ENCODE measurements around the gene CENPP.

The CENPP gene

DNA sequence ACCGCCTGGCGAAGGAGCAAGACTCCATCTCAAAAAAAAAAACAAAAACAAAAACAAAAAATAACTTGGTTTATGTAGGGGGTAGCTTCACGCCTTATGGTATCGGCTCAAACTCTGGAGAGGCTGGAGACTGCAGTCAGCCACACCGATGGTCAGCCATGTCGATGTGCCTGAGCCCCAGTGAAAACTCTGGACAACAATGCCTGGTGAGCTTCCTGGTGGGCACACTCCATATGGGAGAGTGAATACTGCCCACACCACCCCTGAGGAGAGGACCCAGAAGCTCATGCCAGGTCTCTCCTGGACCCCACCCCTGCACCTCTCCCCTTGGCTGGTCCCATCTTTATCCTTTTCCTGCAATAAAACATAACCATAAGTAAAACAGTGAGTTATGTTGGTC, 324.5 kb downstream of the CENPP start:
- Histone ChIP-seq H3K4me3 (ENCODE audit: low read depth, low read length) (no peak overlapping the region), H3K4me1 (ENCODE audit: control insufficient read depth, insufficient read depth, low read length) (no peaks in the 10 kb centered on the region), H3K27ac (ENCODE audit: low read depth, low read length) (no peak overlapping the region), H3K9ac (ENCODE audit: low read length) (no peak overlapping the region), H3K9me3 (ENCODE audit: control insufficient read depth, insufficient read depth, low read depth, low read length) (no peaks in the 10 kb centered on the region), H3K36me3 (ENCODE audit: control insufficient read depth, insufficient read depth, low read length) (peaks cover 57% of the 10 kb centered on the region), H3K27me3 (ENCODE audit: control insufficient read depth, insufficient read depth, low read length) (no peaks in the 10 kb centered on the region)

DNA sequence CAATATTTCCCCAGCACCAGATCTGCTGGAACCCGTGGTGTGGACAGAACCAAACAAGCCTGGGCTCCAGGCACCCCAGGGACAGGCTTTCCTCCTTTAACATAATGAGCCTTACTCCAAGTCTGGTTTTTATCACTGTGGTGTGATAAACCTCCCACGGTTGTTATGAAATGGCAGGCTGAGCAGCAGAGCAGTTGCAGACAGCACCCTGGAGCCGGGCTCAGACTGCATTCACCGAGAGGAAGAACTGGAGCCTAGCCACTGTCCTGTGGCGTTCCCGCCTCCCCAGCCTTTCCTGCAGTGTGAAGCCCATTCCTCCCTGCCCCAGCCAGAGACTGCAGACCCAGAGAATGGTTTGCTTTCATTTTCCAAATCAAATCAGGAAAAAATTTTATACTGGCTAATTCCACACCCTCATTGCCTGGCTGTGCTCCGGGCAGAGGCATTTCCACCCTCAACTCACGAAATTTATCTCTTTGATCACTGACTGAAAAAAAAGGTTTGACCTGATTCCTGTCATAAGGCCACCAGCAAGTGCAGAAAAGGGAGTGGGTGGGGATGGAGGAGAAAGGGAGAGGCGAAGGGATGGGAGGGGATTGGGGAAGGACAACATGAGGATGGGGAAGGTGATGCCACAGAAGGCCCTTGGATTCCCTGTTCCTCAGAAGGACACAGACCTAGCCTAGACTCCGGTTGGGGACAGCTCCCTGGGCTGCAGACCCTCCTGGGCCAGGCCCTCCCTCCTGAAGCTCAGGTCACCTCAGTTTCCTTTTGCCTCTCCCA, 325.3 kb downstream of the CENPP start:
- no peak overlapping the region for H3K27ac ChIP-seq (ENCODE audit: low read depth, low read length)

DNA sequence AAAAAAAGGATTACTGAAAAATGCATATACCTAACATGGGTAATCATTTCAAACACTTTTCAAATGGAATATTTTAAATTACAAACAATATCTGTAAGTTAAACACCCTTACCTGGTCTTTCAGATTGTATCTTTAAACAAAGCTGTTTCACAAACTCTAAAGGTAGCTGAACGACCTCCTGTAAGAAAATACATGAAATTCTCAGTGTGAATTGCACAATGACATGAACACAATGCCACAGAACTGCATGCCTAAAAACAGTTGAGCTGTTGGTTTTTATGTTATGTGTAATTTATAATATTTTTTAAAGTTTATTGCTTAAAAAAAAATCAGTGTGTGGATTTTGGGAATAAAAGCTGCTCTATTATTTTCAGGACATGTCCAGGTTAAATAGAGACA, 326.7 kb downstream of the CENPP start:
- no peaks in the 10 kb centered on the region for H3K27me3 ChIP-seq (ENCODE audit: control insufficient read depth, insufficient read depth, low read length)
- no peak overlapping the region for H3K27ac ChIP-seq (ENCODE audit: low read depth, low read length)
- H3K4me3 ChIP-seq (ENCODE audit: low read depth, low read length), result no peak overlapping the region
- H3K36me3 ChIP-seq (ENCODE audit: control insufficient read depth, insufficient read depth, low read length), result peaks cover 59% of the 10 kb centered on the region
- H3K9ac ChIP-seq (ENCODE audit: low read length), result no peak overlapping the region
- H3K9me3 ChIP-seq (ENCODE audit: control insufficient read depth, insufficient read depth, low read depth, low read length), result no peaks in the 10 kb centered on the region
- no peaks in the 10 kb centered on the region for H3K4me1 ChIP-seq (ENCODE audit: control insufficient read depth, insufficient read depth, low read length)

More for the DNA sequence above, 325.3 kb downstream of the CENPP start:
- H3K4me3 ChIP-seq (ENCODE audit: low read depth, low read length), result no peak overlapping the region
- peaks cover 59% of the 10 kb centered on the region for H3K36me3 ChIP-seq (ENCODE audit: control insufficient read depth, insufficient read depth, low read length)
- H3K4me1 ChIP-seq (ENCODE audit: control insufficient read depth, insufficient read depth, low read length), result no peaks in the 10 kb centered on the region
- H3K9me3 ChIP-seq (ENCODE audit: control insufficient read depth, insufficient read depth, low read depth, low read length), result no peaks in the 10 kb centered on the region
- no peaks in the 10 kb centered on the region for H3K27me3 ChIP-seq (ENCODE audit: control insufficient read depth, insufficient read depth, low read length)
- no peak overlapping the region for H3K9ac ChIP-seq (ENCODE audit: low read length)

DNA sequence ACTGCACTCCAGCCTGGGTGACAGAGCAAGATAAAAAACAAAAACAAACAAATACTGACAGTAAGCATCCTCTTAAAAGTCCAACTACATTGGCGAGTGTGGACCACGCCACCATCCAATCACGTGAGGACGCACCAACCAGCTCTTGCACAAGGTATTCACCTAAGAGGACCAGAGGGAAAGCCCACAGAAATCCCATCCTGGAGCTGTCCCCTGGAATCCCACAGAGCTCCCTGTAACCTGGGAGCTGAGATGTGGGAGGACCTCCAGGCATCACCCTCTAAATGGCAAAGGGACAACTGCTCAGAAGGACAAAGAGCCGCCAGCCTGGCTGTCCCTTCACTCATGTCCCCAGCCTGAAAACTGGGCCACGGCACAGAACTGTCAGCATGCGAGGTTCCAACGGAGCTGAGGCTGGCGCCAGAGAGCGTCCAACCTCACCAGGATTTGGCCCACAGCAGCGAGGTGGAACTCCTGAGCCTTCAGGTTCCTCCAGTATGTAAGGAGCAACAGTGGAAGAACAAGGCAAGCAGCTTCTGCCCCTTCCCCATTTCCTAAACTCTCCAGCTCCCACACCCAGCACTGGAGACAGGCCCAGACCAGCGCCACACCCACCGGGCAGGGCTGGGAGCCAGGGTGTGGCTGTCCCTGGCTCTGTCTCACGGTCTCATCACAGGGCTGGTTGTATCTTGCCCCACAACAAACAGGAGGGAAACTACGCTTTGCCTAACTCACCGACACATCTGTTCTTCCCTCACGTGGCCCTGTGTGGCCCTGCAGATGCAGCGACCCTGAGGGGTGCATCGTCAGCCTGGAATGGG, 328.9 kb downstream of the CENPP start:
- no peak overlapping the region for H3K27ac ChIP-seq (ENCODE audit: low read depth, low read length)
- no peaks in the 10 kb centered on the region for H3K27me3 ChIP-seq (ENCODE audit: control insufficient read depth, insufficient read depth, low read length)
- H3K9ac ChIP-seq (ENCODE audit: low read length), result no peak overlapping the region
- H3K36me3 ChIP-seq (ENCODE audit: control insufficient read depth, insufficient read depth, low read length), result peaks cover 46% of the 10 kb centered on the region
- peaks cover 4% of the 10 kb centered on the region; the same call in 1 of the 2 replicates for H3K4me1 ChIP-seq (ENCODE audit: control insufficient read depth, insufficient read depth, low read length)
- H3K9me3 ChIP-seq (ENCODE audit: control insufficient read depth, insufficient read depth, low read depth, low read length), result no peaks in the 10 kb centered on the region
- H3K4me3 ChIP-seq (ENCODE audit: low read depth, low read length), result no peak overlapping the region

DNA sequence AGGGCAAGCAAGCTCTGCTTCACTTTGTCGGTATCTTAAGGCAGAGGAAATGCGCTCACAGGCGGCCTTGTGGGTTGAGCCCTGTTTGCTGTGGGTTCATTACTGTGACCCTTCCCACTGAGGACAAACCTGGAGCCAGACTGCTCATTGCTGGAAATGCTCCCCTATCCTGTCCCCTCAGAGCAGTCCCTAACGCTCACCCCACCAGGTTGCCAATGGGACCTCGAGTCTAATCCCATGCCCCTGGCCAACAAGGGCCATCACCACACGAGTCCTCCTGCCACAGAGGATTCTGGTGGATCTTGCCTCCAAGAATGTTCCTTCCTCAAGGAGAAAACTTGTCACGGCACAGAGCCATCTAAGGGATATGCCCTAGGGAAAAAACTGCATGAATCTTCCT, 329.6 kb downstream of the CENPP start:
- peaks cover 44% of the 10 kb centered on the region for H3K36me3 ChIP-seq (ENCODE audit: control insufficient read depth, insufficient read depth, low read length)
- H3K27ac ChIP-seq (ENCODE audit: low read depth, low read length), result no peak overlapping the region
- H3K9me3 ChIP-seq (ENCODE audit: control insufficient read depth, insufficient read depth, low read depth, low read length), result no peaks in the 10 kb centered on the region
- no peak overlapping the region for H3K4me3 ChIP-seq (ENCODE audit: low read depth, low read length)
- H3K9ac ChIP-seq (ENCODE audit: low read length), result no peak overlapping the region
- no peaks in the 10 kb centered on the region for H3K27me3 ChIP-seq (ENCODE audit: control insufficient read depth, insufficient read depth, low read length)
- peaks cover 10% of the 10 kb centered on the region; the same call in 1 of the 2 replicates for H3K4me1 ChIP-seq (ENCODE audit: control insufficient read depth, insufficient read depth, low read length)

DNA sequence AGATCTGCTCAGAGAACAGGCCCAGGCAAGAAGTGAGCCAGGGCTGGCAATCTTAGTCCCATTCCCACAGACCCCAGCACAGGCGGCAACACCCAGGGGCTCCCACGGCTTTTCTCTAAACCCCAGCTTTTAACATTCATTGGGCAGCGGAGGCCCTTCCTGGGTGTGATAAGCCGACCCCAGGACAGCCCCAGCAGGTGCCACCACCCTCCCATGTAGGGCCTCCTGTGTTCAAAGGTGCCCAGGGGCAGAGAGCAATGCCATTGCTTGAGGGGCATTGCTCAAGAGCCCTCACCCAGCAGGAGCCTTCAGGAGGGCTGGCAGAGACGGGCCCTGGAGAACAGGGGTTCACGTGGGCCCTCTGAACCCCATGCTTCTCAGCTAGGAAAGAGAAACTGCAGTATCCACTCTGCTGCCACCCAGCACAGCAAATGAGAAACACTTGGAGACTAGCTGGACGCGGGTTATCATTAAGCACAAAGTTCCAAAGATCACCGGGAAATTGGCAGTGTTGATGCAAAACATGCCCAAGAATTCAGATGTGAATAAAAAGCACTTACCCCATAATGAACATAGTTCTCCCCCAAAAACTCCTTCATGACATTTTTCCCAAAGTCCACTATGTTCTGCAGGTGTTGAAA, 330.3 kb downstream of the CENPP start:
- Histone ChIP-seq H3K27me3 (ENCODE audit: control insufficient read depth, insufficient read depth, low read length) (no peaks in the 10 kb centered on the region), H3K36me3 (ENCODE audit: control insufficient read depth, insufficient read depth, low read length) (peaks cover 41% of the 10 kb centered on the region), H3K27ac (ENCODE audit: low read depth, low read length) (no peak overlapping the region), H3K4me1 (ENCODE audit: control insufficient read depth, insufficient read depth, low read length) (peaks cover 10% of the 10 kb centered on the region; the same call in 1 of the 2 replicates), H3K4me3 (ENCODE audit: low read depth, low read length) (no peak overlapping the region), H3K9ac (ENCODE audit: low read length) (no peak overlapping the region), H3K9me3 (ENCODE audit: control insufficient read depth, insufficient read depth, low read depth, low read length) (no peaks in the 10 kb centered on the region)

DNA sequence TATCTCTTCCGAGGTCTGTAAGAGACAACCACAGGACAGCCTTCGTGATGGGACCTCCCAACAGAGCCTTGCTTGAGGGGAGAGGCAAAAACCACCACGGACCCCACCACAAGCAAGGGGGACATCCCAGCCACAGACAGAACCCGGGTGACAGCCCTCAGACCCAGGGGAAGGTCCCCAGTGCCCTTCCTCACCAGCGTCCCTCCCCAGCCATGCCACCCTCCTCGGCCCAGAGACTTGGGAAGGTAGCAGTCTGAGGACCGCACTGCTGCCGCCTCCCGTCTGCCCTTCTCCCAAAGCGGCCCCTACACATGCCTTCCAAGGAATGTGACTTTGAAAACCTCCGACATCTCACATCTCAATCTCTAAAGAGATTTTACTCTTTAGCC, 330.8 kb downstream of the CENPP start:
- Histone ChIP-seq H3K9me3 (ENCODE audit: control insufficient read depth, insufficient read depth, low read depth, low read length) (no peaks in the 10 kb centered on the region), H3K27ac (ENCODE audit: low read depth, low read length) (no peak overlapping the region), H3K27me3 (ENCODE audit: control insufficient read depth, insufficient read depth, low read length) (no peaks in the 10 kb centered on the region), H3K4me3 (ENCODE audit: low read depth, low read length) (no peak overlapping the region), H3K4me1 (ENCODE audit: control insufficient read depth, insufficient read depth, low read length) (peaks cover 10% of the 10 kb centered on the region; the same call in 1 of the 2 replicates), H3K36me3 (ENCODE audit: control insufficient read depth, insufficient read depth, low read length) (peaks cover 41% of the 10 kb centered on the region), H3K9ac (ENCODE audit: low read length) (no peak overlapping the region)

DNA sequence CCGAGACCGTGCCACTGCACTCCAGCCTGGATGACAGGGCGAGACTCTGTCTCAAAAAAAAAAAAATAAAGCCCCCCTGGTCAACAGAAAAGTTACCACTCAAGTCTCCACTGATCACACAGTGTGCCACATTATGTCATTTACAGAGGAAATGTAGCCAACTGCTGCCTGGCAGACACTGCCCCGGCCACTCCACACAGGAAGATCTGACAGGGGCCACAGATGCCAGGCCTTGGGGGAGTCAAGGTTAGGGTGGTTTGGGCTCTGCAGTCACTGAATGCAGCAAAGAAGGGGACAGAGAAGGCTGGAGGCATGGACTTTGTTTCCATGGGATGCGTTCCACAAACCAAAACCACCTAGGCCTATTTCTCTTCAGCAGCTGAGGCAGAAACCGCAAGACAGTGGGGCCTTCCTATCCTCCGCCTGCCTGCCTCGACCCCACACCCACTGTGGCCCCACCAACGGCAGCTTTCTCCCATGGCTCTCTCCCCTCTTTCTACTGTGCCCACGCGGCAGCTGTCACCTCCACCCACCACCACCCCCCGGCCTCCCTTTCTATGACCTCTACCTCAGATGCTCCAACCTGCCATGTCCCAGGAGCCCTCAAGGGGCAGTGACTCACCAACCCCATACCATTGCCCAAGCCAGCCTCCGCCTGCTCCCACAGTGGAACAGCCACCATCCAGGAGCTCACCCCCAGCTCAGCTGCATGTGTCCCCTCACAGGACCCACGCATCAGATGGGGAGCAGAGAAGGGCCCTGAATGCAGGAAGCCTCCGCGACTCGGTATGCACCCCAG, 331.7 kb downstream of the CENPP start:
- no peak overlapping the region for H3K4me3 ChIP-seq (ENCODE audit: low read depth, low read length)
- H3K27me3 ChIP-seq (ENCODE audit: control insufficient read depth, insufficient read depth, low read length), result no peaks in the 10 kb centered on the region
- no peak overlapping the region for H3K27ac ChIP-seq (ENCODE audit: low read depth, low read length)
- H3K9me3 ChIP-seq (ENCODE audit: control insufficient read depth, insufficient read depth, low read depth, low read length), result no peaks in the 10 kb centered on the region
- H3K36me3 ChIP-seq (ENCODE audit: control insufficient read depth, insufficient read depth, low read length), result peaks cover 41% of the 10 kb centered on the region
- no peak overlapping the region for H3K9ac ChIP-seq (ENCODE audit: low read length)
- peaks cover 10% of the 10 kb centered on the region; the same call in 1 of the 2 replicates for H3K4me1 ChIP-seq (ENCODE audit: control insufficient read depth, insufficient read depth, low read length)

DNA sequence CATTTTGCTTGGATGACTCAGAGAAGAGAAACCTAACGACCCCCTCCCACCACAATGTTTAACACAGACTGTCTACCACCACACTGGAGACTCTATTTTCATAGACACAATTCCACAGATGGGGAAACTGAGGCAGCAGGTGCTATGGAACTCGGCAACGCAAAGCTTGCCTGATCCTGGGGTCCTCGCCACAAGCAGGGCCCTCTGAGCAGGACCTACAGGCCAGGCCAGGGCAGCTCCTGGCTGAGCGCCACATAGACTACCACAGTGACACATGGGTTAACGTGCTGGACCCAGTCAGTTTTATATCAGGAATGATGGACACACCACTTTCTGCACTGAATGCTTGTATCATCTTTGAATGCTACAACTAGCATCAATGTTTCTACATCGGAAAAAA, 332.4 kb downstream of the CENPP start:
- Histone ChIP-seq H3K9me3 (ENCODE audit: control insufficient read depth, insufficient read depth, low read depth, low read length) (no peaks in the 10 kb centered on the region), H3K4me3 (ENCODE audit: low read depth, low read length) (no peak overlapping the region), H3K36me3 (ENCODE audit: control insufficient read depth, insufficient read depth, low read length) (peaks cover 37% of the 10 kb centered on the region), H3K27me3 (ENCODE audit: control insufficient read depth, insufficient read depth, low read length) (no peaks in the 10 kb centered on the region), H3K9ac (ENCODE audit: low read length) (no peak overlapping the region), H3K4me1 (ENCODE audit: control insufficient read depth, insufficient read depth, low read length) (peaks cover 10% of the 10 kb centered on the region; the same call in 1 of the 2 replicates), H3K27ac (ENCODE audit: low read depth, low read length) (no peak overlapping the region)

DNA sequence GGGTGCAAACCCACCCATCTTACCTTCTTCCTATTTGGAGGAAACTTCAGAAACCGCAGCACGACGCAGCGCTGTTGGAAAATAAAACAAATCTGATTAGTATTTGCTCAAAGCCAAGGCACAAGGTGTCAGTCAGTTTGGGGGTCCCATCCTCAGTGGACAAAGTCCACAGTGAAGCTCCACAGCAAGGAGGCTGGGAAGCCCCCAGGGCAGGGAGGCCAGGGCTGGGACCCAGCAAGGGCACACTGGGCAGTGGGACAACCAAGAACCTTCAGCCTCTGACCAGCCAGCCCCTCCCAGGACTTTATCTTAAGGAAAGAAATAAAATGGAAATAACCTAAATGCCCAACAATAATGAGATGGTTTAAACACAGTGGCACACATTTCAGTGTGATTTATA, 332.9 kb downstream of the CENPP start:
- Histone ChIP-seq H3K36me3 (ENCODE audit: control insufficient read depth, insufficient read depth, low read length) (peaks cover 35% of the 10 kb centered on the region), H3K27me3 (ENCODE audit: control insufficient read depth, insufficient read depth, low read length) (no peaks in the 10 kb centered on the region), H3K4me3 (ENCODE audit: low read depth, low read length) (no peak overlapping the region), H3K4me1 (ENCODE audit: control insufficient read depth, insufficient read depth, low read length) (peaks cover 10% of the 10 kb centered on the region; the same call in 1 of the 2 replicates), H3K27ac (ENCODE audit: low read depth, low read length) (no peak overlapping the region), H3K9me3 (ENCODE audit: control insufficient read depth, insufficient read depth, low read depth, low read length) (no peaks in the 10 kb centered on the region), H3K9ac (ENCODE audit: low read length) (no peak overlapping the region)
